ENCODE measurements around the gene LMBRD1. TPM values are rescaled to one million over a fixed set of nuclear protein-coding genes. Genes with fewer than 3 reads are reported as not detected.
A peak's percentile ranks its signal among the peaks of the same experiment; 100 is the strongest.
"Not testable (repeated sequence)": the region's sequence is repeated elsewhere in the genome, so short reads cannot be mapped to it uniquely, and the experiment has no call there.

LMBRD1 gene
- total and polyA plus RNA-seq, 12 donors: 35.6 to 63.8 (median 46.5) TPM

DNA sequence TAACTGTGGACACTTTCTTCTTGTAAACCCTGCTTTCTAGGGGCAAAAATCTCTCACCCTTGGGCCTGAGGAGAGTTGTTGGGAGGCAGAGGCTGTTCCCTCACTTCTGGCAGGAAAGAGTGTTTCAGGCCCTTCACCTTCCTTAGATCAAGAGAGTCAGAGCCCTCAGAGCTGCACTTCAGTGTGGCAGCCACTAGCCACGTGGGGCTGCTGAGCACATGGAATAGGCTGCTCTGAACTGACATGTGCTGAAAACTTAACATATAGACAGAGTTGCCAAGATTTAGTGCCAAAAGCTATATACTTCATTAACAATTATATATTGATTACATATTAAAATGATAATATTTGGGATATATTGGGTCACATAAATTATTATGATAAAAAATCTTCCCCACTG is 4.4 kb upstream of the LMBRD1 start:
- Histone ChIP-seq H3K27ac (no peak overlapping the region), H3K4me1 (peaks cover 0 to 10% (median 7%) of the 10 kb centered on the region in 9 donors), H3K36me3 (no peaks in the 10 kb centered on the region), H3K27me3 (no peaks in the 10 kb centered on the region), H3K9me3 (no peaks in the 10 kb centered on the region), H3K4me3 (no peak overlapping the region)
- TF ChIP-seq, protein P1, sequence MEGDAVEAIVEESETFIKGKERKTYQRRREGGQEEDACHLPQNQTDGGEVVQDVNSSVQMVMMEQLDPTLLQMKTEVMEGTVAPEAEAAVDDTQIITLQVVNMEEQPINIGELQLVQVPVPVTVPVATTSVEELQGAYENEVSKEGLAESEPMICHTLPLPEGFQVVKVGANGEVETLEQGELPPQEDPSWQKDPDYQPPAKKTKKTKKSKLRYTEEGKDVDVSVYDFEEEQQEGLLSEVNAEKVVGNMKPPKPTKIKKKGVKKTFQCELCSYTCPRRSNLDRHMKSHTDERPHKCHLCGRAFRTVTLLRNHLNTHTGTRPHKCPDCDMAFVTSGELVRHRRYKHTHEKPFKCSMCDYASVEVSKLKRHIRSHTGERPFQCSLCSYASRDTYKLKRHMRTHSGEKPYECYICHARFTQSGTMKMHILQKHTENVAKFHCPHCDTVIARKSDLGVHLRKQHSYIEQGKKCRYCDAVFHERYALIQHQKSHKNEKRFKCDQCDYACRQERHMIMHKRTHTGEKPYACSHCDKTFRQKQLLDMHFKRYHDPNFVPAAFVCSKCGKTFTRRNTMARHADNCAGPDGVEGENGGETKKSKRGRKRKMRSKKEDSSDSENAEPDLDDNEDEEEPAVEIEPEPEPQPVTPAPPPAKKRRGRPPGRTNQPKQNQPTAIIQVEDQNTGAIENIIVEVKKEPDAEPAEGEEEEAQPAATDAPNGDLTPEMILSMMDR (IDR thresholded peaks at IDR 0.05): no peak
- DNase-seq (no peak), ATAC-seq (no peak)
- intact Hi-C loops (cut with DNase I): loop anchor here in 1 of 10 donors (10.0 kb wide), 1 partner anchor 614 kb away; the partner anchor contains the start of gene FAM135A
- WGBS, 2 donors: 32 to 35% methylated on average over 1 of the region's 1 CpG

DNA sequence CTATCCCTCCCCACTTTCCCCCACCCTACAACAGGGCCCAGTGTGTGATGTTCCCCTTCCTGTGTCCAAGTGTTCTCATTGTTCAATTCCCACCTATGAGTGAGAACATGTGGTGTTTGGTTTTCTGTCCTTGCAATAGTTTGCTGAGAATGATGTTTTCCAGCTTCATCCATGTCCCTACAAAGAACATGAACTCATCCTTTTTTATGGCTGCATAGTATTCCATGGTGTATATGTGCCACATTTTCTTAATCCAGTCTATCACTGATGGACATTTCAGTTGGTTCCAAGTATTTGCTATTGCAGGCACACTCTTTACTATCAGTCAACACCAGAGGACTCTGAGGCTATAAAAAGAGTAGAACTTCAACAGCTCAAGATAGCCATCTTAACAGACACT is 2.0 kb upstream of the LMBRD1 start:
- H3K36me3 ChIP-seq, H3K27ac ChIP-seq, H3K4me3 ChIP-seq, ATAC-seq, H3K27me3 ChIP-seq, DNase-seq, H3K9me3 ChIP-seq: not testable (repeated sequence)
- peaks cover 0 to 30% (median 18%) of the 10 kb centered on the region in 9 donors for H3K4me1 ChIP-seq
- intact Hi-C loops (cut with DNase I): loop anchor here in 1 of 10 donors (10.0 kb wide), 1 partner anchor 64 kb away; no protein-coding TSS in a partner anchor

DNA sequence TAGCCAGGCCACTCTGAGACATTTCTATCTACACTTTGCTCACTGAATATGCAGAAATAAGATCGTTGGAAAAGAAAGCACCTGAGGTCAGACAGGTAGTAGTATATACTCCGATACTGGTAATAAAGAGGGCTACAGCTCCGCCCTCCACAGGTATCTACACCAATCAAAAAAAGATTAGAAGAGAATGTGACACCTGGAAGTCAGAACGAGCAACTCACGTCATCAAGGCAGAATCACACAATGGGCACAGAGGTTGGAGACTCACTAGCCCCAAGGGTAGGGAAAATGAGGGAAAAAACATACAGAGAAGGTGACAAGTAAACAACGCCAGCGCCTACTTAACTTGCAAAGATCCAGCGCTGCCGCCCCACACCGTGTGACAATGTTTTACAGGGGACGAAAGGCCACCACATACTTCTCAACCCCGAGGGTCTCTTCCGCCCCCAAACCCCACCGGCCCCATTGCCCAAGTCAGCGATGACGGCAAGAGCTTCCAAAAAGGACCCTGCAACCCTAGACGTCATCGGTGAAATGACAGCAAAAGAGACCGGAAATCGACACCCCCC is 653 bp downstream of the LMBRD1 start:
- peak overlapping the region; percentile 83 to 97 (median 92) for H3K27ac ChIP-seq
- peak overlapping the region; percentile 64 to 86 (median 72) for H3K4me3 ChIP-seq
- peak in 1 of 2 donors; percentile 10 for DNase-seq
- no peaks in the 10 kb centered on the region for H3K27me3 ChIP-seq
- ATAC-seq: peak in 7 of 8 donors; percentile 0 to 46 (median 22)
- WGBS, 2 donors: 0 to 1% methylated on average over 20 of the region's 20 CpGs
- peaks cover 0 to 52% (median 35%) of the 10 kb centered on the region in 9 donors for H3K4me1 ChIP-seq
- H3K36me3 ChIP-seq: no peaks in the 10 kb centered on the region
- intact Hi-C loops (cut with DNase I): loop anchor here in 1 of 10 donors (10.0 kb wide), 1 partner anchor 61 kb away; no protein-coding TSS in a partner anchor
- TF ChIP-seq, protein P1 (IDR thresholded peaks at IDR 0.05): no peak
- H3K9me3 ChIP-seq: no peaks in the 10 kb centered on the region

DNA sequence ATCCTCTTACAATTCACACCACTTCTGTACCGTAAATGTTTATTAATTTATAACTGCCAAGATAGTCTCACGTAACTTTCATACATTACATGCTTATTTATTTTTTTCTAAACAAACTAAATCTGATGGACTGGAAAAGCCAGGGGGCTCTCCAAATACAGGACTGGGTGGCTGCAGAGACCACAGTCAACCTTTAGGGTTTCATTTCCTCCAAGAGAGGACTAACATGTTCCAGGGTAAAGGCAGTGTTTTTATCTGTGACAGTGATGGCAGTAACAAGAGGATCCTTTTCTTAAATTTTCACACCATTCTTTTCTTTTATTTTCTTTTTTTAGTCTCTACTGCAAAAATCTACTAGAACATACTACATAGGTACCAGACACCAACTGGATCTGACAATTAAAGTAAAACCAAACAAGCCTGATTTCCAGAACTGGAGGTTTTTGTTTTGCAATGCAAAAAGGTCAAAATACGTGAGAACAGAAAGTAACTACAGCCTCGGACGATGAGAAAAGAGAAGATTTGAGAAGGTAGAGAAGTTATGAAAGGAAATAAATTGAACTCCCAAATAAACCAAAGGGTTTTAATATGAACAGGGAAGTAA is 1.2 kb downstream of the LMBRD1 start:
- H3K27ac ChIP-seq: peak overlapping the region; percentile 83 to 97 (median 92)
- no peaks in the 10 kb centered on the region for H3K9me3 ChIP-seq
- peaks cover 0 to 58% (median 40%) of the 10 kb centered on the region in 9 donors for H3K4me1 ChIP-seq
- intact Hi-C loops (cut with DNase I): loop anchor here in 1 of 10 donors (10.0 kb wide), 1 partner anchor 61 kb away; no protein-coding TSS in a partner anchor
- TF ChIP-seq, protein P1 (IDR thresholded peaks at IDR 0.05): peak in 2 of 9 donors; percentile 6 to 16
- WGBS, 2 donors: 26 to 30% methylated on average over 5 of the region's 5 CpGs
- no peak for DNase-seq
- ATAC-seq: no peak
- no peaks in the 10 kb centered on the region for H3K27me3 ChIP-seq
- H3K36me3 ChIP-seq: no peaks in the 10 kb centered on the region
- peak overlapping the region; percentile 64 to 86 (median 72) for H3K4me3 ChIP-seq

Data from heart right ventricle (tissue), 16 donors.